GM21576 (cell line): ENCODE measurements around the gene FAM20C.

Source experiments
- ATAC-seq: cut with Tn5 transposase; IDR thresholded peaks from one replicate; pipeline ENCODE4 v1.9.1; 2021; ENCODE audit warnings: mild to moderate bottlenecking, moderate library complexity; ENCODE audit not compliant: unreplicated experiment

Gene FAM20C

GRCh38 chr7:265998-266850 is 73.9 kb downstream of the FAM20C start:
- ATAC-seq: no peak

GRCh38 chr7:266851-267840 is 74.8 kb downstream of the FAM20C start:
- no peak for ATAC-seq

- no peak for ATAC-seq
Measured at GRCh38 chr7:268991-269390, 76.6 kb downstream of the FAM20C start.

GRCh38 chr7:269721-270120 is 77.3 kb downstream of the FAM20C start:
- no peak for ATAC-seq

GRCh38 chr7:270351-270983 is 78.1 kb downstream of the FAM20C start:
- ATAC-seq: no peak

- ATAC-seq: no peak
Measured at GRCh38 chr7:271266-272107, 79.1 kb downstream of the FAM20C start.

- ATAC-seq: no peak
Measured at GRCh38 chr7:272108-272615, 79.8 kb downstream of the FAM20C start.

GRCh38 chr7:272631-273030 is 80.3 kb downstream of the FAM20C start:
- no peak for ATAC-seq

- ATAC-seq: no peak
Measured at GRCh38 chr7:273327-273726, 81.0 kb downstream of the FAM20C start.

- ATAC-seq: no peak
Measured at GRCh38 chr7:274266-274665, 81.9 kb downstream of the FAM20C start.

GRCh38 chr7:276230-276835 is 84.0 kb downstream of the FAM20C start:
- no peak for ATAC-seq

GRCh38 chr7:277228-277627 is 84.9 kb downstream of the FAM20C start:
- no peak for ATAC-seq

GRCh38 chr7:278081-278480 is 85.7 kb downstream of the FAM20C start:
- no peak for ATAC-seq

- ATAC-seq: no peak
Measured at GRCh38 chr7:279821-280220, 87.5 kb downstream of the FAM20C start.

- no peak for ATAC-seq
Measured at GRCh38 chr7:280461-280860, 88.1 kb downstream of the FAM20C start.

- ATAC-seq: no peak
Measured at GRCh38 chr7:281637-282036, 89.3 kb downstream of the FAM20C start.

- ATAC-seq: no peak
Measured at GRCh38 chr7:282621-283020, 90.2 kb downstream of the FAM20C start.

- no peak for ATAC-seq
Measured at GRCh38 chr7:284762-285722, 92.7 kb downstream of the FAM20C start.

- no peak for ATAC-seq
Measured at GRCh38 chr7:285731-286130, 93.4 kb downstream of the FAM20C start.
